Measurements from ENCODE around the gene OTULIN. TPM values are rescaled to one million over a fixed set of nuclear protein-coding genes. Genes with fewer than 3 reads are reported as not detected.

The OTULIN gene
- total RNA-seq, 1 experiment from 2014 or later, result 31.0 TPM

DNA sequence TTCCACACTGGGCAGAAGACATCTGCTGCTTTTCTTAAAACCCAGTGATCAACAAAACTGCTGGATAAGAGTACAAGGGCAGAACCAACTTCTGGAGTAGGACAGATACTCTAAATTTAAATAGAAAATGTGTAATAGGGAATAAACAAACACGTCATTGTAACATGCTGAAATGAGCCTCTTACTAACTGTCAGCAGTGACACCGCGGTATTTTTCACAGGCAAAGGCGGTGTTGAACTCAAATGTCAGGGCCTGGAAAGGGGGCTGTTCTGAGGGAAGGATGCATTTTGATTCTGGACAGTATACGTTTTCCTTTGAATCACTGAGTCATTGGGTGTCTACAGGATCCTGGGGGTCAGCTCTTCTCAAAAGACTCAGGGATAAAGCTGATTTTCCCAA, 73.5 kb downstream of the OTULIN start:
- no peaks in the 10 kb centered on the region for H3K9me2 ChIP-seq (replicated peaks; ENCODE audit: insufficient read depth, low read length)
- H3K27ac ChIP-seq (ENCODE audit: low read length), result no peak overlapping the region
- H3K4me2 ChIP-seq (ENCODE audit: low read depth, low read length, poor library complexity, severe bottlenecking), result no peak overlapping the region
- H3K9ac ChIP-seq (ENCODE audit: low read length), result no peak overlapping the region
- no peaks in the 10 kb centered on the region for H3K9me3 ChIP-seq (ENCODE audit: low read length)
- no peak overlapping the region for H3K4me3 ChIP-seq (ENCODE audit: low read length)
- no peak for DNase-seq
- H3K27me3 ChIP-seq (ENCODE audit: low read length), result no peaks in the 10 kb centered on the region
- H3K79me2 ChIP-seq (ENCODE audit: low read length), result no peaks in the 10 kb centered on the region
- H3K4me1 ChIP-seq (ENCODE audit: low read length), result no peaks in the 10 kb centered on the region
- H3K36me3 ChIP-seq (ENCODE audit: insufficient read depth, low read length), result no peaks in the 10 kb centered on the region
- H4K20me1 ChIP-seq (ENCODE audit: insufficient read depth, low read depth, low read length), result no peaks in the 10 kb centered on the region
- no peak overlapping the region for H2AFZ ChIP-seq (ENCODE audit: low read length)

DNA sequence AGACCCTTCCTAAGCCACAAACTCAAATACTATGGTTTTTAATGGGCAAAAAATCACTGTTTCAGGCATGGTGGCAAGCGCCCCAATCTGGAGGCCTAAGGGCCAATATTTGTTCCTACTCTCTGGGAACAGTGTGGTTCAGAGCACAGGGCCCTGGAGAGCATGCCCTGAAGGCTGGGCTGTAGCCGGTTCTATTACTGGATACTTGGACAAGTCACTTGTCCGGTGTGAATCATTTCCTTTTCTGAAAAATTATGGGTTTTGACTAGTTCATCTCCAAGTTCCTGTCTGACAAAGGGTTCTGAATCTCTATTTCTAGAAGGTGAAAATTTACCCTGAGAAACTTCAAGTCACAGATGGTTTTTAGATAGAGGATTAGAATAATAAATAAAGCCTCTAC, 75.0 kb downstream of the OTULIN start:
- no peaks in the 10 kb centered on the region for H3K79me2 ChIP-seq (ENCODE audit: low read length)
- H3K36me3 ChIP-seq (ENCODE audit: insufficient read depth, low read length), result no peaks in the 10 kb centered on the region
- no peaks in the 10 kb centered on the region for H3K27me3 ChIP-seq (ENCODE audit: low read length)
- H3K4me3 ChIP-seq (ENCODE audit: low read length), result no peak overlapping the region
- no peak overlapping the region for H3K27ac ChIP-seq (ENCODE audit: low read length)
- no peaks in the 10 kb centered on the region for H3K9me2 ChIP-seq (replicated peaks; ENCODE audit: insufficient read depth, low read length)
- DNase-seq, result no peak
- H3K4me1 ChIP-seq (ENCODE audit: low read length), result no peaks in the 10 kb centered on the region
- H3K4me2 ChIP-seq (ENCODE audit: low read depth, low read length, poor library complexity, severe bottlenecking), result no peak overlapping the region
- H3K9ac ChIP-seq (ENCODE audit: low read length), result no peak overlapping the region
- no peak overlapping the region for H2AFZ ChIP-seq (ENCODE audit: low read length)
- H3K9me3 ChIP-seq (ENCODE audit: low read length), result no peaks in the 10 kb centered on the region
- H4K20me1 ChIP-seq (ENCODE audit: insufficient read depth, low read depth, low read length), result no peaks in the 10 kb centered on the region

DNA sequence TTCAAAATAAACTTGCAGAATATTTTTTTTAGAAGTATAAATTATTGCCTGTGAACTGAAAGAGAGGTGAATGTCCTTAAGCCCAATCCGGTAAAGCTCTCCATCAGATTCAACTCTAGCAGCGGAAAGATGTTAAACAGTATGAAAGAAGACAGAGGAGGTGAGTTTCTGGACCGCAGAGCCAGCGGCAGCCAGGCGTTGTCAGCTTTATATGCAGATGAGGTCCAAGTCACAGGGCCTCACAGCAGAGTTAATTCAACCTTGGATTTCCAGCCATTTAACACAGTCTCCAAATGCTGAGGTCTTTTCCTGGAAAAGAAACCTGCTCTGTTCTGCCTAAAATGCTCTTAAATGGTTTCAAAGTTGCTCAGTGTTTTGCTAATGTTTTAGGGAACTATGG, 75.5 kb downstream of the OTULIN start:
- no peaks in the 10 kb centered on the region for H4K20me1 ChIP-seq (ENCODE audit: insufficient read depth, low read depth, low read length)
- no peak overlapping the region for H3K27ac ChIP-seq (ENCODE audit: low read length)
- H3K4me1 ChIP-seq (ENCODE audit: low read length), result no peaks in the 10 kb centered on the region
- no peak overlapping the region for H3K4me3 ChIP-seq (ENCODE audit: low read length)
- H3K79me2 ChIP-seq (ENCODE audit: low read length), result no peaks in the 10 kb centered on the region
- no peaks in the 10 kb centered on the region for H3K36me3 ChIP-seq (ENCODE audit: insufficient read depth, low read length)
- no peak for DNase-seq
- H3K9ac ChIP-seq (ENCODE audit: low read length), result no peak overlapping the region
- no peak overlapping the region for H3K4me2 ChIP-seq (ENCODE audit: low read depth, low read length, poor library complexity, severe bottlenecking)
- no peaks in the 10 kb centered on the region for H3K27me3 ChIP-seq (ENCODE audit: low read length)
- H3K9me3 ChIP-seq (ENCODE audit: low read length), result no peaks in the 10 kb centered on the region
- H2AFZ ChIP-seq (ENCODE audit: low read length), result no peak overlapping the region
- no peaks in the 10 kb centered on the region for H3K9me2 ChIP-seq (replicated peaks; ENCODE audit: insufficient read depth, low read length)

DNA sequence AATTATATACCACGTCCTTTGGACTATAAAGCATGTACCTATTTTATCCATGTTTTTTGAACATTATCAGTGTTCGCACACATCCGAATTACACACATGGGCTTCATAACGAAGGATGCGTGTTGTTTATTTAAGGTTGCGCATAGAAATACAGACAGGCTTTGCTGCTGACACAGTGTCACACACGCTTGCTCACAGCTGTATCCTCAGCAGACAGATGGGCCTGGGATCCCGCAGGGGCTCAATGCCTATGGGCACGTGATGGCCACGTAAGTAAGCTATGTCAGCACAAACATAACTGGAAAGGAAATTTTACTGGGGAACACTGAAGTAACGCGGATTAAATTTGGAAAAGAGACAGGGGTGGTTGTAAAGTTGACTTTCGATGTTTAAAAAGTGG, 76.6 kb downstream of the OTULIN start:
- Histone ChIP-seq H3K4me3 (ENCODE audit: low read length) (no peak overlapping the region), H3K27me3 (ENCODE audit: low read length) (no peaks in the 10 kb centered on the region), H3K27ac (ENCODE audit: low read length) (no peak overlapping the region), H3K4me2 (ENCODE audit: low read depth, low read length, poor library complexity, severe bottlenecking) (no peak overlapping the region), H3K9ac (ENCODE audit: low read length) (no peak overlapping the region), H3K79me2 (ENCODE audit: low read length) (no peaks in the 10 kb centered on the region), H3K9me3 (ENCODE audit: low read length) (no peaks in the 10 kb centered on the region), H2AFZ (ENCODE audit: low read length) (no peak overlapping the region), H4K20me1 (ENCODE audit: insufficient read depth, low read depth, low read length) (no peaks in the 10 kb centered on the region), H3K4me1 (ENCODE audit: low read length) (no peaks in the 10 kb centered on the region), H3K9me2 (replicated peaks; ENCODE audit: insufficient read depth, low read length) (no peaks in the 10 kb centered on the region), H3K36me3 (ENCODE audit: insufficient read depth, low read length) (no peaks in the 10 kb centered on the region)
- DNase-seq, result no peak

DNA sequence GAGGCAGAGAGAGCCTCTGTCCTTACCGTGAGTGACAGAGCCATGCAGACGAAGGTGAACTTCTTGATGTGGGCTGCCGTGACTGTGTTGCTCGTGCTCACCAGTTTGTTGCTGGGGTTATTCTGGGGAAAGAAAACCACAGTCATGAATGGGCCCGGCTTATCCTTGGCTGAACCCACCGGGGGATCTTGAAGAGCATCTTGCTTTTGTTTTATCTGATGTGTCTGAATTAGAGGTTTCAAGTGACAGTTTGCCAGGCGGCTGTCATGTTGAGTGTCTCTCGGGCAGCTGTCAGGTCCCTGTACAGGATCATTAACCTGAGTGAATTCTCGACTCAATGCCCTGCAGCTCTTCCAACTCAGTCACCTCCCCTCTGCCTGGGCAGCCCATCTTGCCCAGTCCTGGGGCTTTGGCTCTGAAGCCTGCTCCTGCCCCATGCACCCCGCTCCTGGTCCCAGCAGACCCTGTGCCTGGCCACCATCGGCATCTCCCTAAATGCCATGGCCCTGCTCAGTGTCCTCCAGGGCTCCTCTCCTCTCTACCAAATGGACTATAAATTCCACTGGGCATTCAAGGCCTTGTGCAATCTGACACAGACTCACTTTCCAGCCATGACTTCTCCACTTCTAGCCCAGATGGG, 77.4 kb downstream of the OTULIN start:
- Histone ChIP-seq H4K20me1 (ENCODE audit: insufficient read depth, low read depth, low read length) (no peaks in the 10 kb centered on the region), H3K4me2 (ENCODE audit: low read depth, low read length, poor library complexity, severe bottlenecking) (no peak overlapping the region), H3K27ac (ENCODE audit: low read length) (no peak overlapping the region), H3K36me3 (ENCODE audit: insufficient read depth, low read length) (no peaks in the 10 kb centered on the region), H3K4me1 (ENCODE audit: low read length) (no peaks in the 10 kb centered on the region), H3K9me2 (replicated peaks; ENCODE audit: insufficient read depth, low read length) (no peaks in the 10 kb centered on the region), H3K79me2 (ENCODE audit: low read length) (no peaks in the 10 kb centered on the region), H3K9me3 (ENCODE audit: low read length) (no peaks in the 10 kb centered on the region), H2AFZ (ENCODE audit: low read length) (no peak overlapping the region), H3K27me3 (ENCODE audit: low read length) (no peaks in the 10 kb centered on the region), H3K9ac (ENCODE audit: low read length) (no peak overlapping the region), H3K4me3 (ENCODE audit: low read length) (no peak overlapping the region)
- DNase-seq, result no peak

DNA sequence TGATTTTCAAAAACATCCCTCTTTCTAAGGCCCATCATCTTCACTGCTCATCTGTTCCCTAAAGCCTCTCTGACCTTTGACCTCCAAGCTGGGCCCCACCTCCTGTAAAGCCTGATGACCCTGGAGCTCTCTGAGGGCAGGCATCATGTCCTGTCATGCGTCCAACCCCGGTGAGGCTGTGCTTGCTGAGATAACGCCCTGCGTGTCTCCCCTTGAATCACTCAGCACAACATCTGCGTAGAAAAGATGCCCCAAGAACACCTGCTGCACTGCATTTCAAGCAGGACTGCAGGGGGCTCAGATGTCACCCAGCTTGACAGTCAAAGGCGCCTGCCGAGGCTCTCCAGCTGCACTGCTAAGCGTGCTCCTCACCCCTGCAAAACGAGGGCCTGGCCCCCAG, 78.0 kb downstream of the OTULIN start:
- Histone ChIP-seq H3K9me3 (ENCODE audit: low read length) (no peaks in the 10 kb centered on the region), H4K20me1 (ENCODE audit: insufficient read depth, low read depth, low read length) (no peaks in the 10 kb centered on the region), H3K36me3 (ENCODE audit: insufficient read depth, low read length) (no peaks in the 10 kb centered on the region), H2AFZ (ENCODE audit: low read length) (no peak overlapping the region), H3K4me1 (ENCODE audit: low read length) (no peaks in the 10 kb centered on the region), H3K9ac (ENCODE audit: low read length) (no peak overlapping the region), H3K4me2 (ENCODE audit: low read depth, low read length, poor library complexity, severe bottlenecking) (no peak overlapping the region), H3K4me3 (ENCODE audit: low read length) (no peak overlapping the region), H3K79me2 (ENCODE audit: low read length) (no peaks in the 10 kb centered on the region), H3K27ac (ENCODE audit: low read length) (no peak overlapping the region), H3K9me2 (replicated peaks; ENCODE audit: insufficient read depth, low read length) (no peaks in the 10 kb centered on the region), H3K27me3 (ENCODE audit: low read length) (no peaks in the 10 kb centered on the region)
- DNase-seq, result no peak

DNA sequence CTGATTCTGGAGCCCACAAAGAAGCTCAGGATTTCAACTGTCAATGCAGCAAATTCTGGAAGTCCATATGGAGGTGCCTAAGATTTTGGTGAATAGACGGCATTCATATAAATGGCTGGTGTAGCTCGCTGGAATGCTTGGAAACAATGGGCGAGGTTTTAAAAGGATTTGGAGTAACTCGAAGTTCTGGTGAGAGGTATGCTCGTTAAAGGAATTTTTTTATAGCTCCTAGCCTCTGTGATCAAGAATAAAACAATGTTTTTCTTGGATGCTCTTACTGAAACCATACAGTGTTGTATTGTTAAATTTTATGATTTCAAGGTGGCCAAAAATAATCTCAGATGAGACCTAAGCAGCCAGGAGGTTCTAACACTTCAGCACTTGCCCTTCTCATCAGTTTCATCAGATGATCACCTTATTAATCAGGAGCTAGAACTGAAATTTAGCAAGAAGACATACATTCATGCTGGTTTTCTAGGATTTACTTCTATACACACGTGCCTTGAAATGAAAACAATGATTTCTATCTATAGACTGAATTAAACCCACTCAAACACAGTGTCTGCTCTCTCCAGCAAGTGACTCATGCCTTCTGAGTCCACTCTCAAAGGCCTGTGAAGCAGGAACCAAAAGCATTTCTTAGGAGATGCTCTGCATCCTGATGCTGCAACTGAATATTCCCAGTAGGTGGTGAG, 79.2 kb downstream of the OTULIN start:
- no peaks in the 10 kb centered on the region for H3K27me3 ChIP-seq (ENCODE audit: low read length)
- H3K27ac ChIP-seq (ENCODE audit: low read length), result no peak overlapping the region
- H3K4me2 ChIP-seq (ENCODE audit: low read depth, low read length, poor library complexity, severe bottlenecking), result no peak overlapping the region
- no peaks in the 10 kb centered on the region for H3K9me3 ChIP-seq (ENCODE audit: low read length)
- no peak overlapping the region for H3K4me3 ChIP-seq (ENCODE audit: low read length)
- no peak overlapping the region for H3K9ac ChIP-seq (ENCODE audit: low read length)
- H3K79me2 ChIP-seq (ENCODE audit: low read length), result no peaks in the 10 kb centered on the region
- no peaks in the 10 kb centered on the region for H3K4me1 ChIP-seq (ENCODE audit: low read length)
- DNase-seq, result no peak
- H3K36me3 ChIP-seq (ENCODE audit: insufficient read depth, low read length), result no peaks in the 10 kb centered on the region
- no peaks in the 10 kb centered on the region for H3K9me2 ChIP-seq (replicated peaks; ENCODE audit: insufficient read depth, low read length)
- H2AFZ ChIP-seq (ENCODE audit: low read length), result no peak overlapping the region
- H4K20me1 ChIP-seq (ENCODE audit: insufficient read depth, low read depth, low read length), result no peaks in the 10 kb centered on the region

DNA sequence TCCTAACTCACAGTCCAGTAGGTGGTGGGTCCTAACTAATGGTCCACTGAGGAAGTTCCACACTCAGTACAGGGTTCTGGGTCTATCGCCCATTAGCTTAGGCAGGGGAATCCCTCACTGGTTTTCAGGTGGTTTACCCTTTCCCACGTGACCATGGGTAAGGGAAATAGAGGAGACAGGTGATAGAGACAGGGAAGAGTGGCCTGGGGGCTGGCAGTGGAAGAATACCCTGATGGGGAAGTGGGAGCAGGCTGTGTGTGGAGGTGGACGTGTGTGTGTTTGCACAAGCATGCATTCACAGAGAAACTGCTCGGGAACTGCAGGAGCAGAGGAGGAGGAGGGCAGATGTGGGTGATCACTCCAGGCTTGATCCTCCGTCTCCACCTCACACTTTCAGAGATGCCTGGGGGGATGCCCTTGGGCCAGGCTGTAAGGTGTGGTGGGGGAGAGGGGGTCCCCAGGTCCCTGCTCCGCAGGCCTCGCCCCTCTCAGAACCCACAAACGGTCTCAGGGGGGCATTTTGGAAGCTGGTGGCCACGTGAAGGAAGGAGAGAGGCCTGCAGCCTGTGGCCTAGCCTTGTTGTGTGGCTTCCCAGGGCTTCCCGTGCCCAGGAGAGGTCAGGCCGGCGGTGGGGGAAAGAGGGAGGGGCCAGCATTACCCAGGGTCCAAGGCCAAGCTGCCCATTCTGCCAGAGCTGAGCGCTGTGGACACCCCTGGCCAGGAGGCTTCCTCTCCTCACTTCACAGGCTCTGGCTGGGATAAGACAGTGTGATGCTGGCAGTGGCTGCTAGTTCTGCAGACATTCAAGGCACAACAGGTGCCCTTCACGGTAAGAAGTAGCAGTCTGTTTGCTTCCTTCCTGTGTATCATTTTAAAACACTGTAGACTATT, 80.0 kb downstream of the OTULIN start:
- H3K27me3 ChIP-seq (ENCODE audit: low read length), result no peaks in the 10 kb centered on the region
- no peak overlapping the region for H3K4me2 ChIP-seq (ENCODE audit: low read depth, low read length, poor library complexity, severe bottlenecking)
- H3K27ac ChIP-seq (ENCODE audit: low read length), result no peak overlapping the region
- H3K4me1 ChIP-seq (ENCODE audit: low read length), result no peaks in the 10 kb centered on the region
- H2AFZ ChIP-seq (ENCODE audit: low read length), result no peak overlapping the region
- H3K36me3 ChIP-seq (ENCODE audit: insufficient read depth, low read length), result no peaks in the 10 kb centered on the region
- no peaks in the 10 kb centered on the region for H3K9me2 ChIP-seq (replicated peaks; ENCODE audit: insufficient read depth, low read length)
- H4K20me1 ChIP-seq (ENCODE audit: insufficient read depth, low read depth, low read length), result no peaks in the 10 kb centered on the region
- H3K9me3 ChIP-seq (ENCODE audit: low read length), result no peaks in the 10 kb centered on the region
- no peak overlapping the region for H3K4me3 ChIP-seq (ENCODE audit: low read length)
- H3K79me2 ChIP-seq (ENCODE audit: low read length), result no peaks in the 10 kb centered on the region
- DNase-seq, result no peak
- H3K9ac ChIP-seq (ENCODE audit: low read length), result no peak overlapping the region
